ENCODE data around the gene REPIN1. TPM values are rescaled to one million over a fixed set of nuclear protein-coding genes. Genes with fewer than 3 reads are reported as not detected.

Gene REPIN1
- total RNA-seq, 1 donor = 49.2 TPM

GRCh38 chr7:150406312-150406566, 37.6 kb downstream of the REPIN1 start:
- Histone ChIP-seq H3K9me3 (ENCODE audit: low read depth, low read length) (no peaks in the 10 kb centered on the region), H3K4me3 (ENCODE audit: low read length) (peak overlapping the region; percentile 64), H3K4me1 (ENCODE audit: insufficient read depth, low read length) (peaks cover 28% of the 10 kb centered on the region), H3K27me3 (ENCODE audit: insufficient read depth, low read length) (no peaks in the 10 kb centered on the region)

GRCh38 chr7:150406567-150407421, 38.2 kb downstream of the REPIN1 start:
- no peaks in the 10 kb centered on the region for H3K27me3 ChIP-seq (ENCODE audit: insufficient read depth, low read length)
- no peak overlapping the region for H3K4me3 ChIP-seq (ENCODE audit: low read length)
- no peaks in the 10 kb centered on the region for H3K9me3 ChIP-seq (ENCODE audit: low read depth, low read length)
- H3K4me1 ChIP-seq (ENCODE audit: insufficient read depth, low read length) = peaks cover 28% of the 10 kb centered on the region

- no peak overlapping the region for H3K4me3 ChIP-seq (ENCODE audit: low read length)
These were observed 39.2 kb downstream of the REPIN1 start for GRCh38 chr7:150407588-150408392.

GRCh38 chr7:150408393-150409299, 40.0 kb downstream of the REPIN1 start:
- no peaks in the 10 kb centered on the region for H3K9me3 ChIP-seq (ENCODE audit: low read depth, low read length)
- H3K4me1 ChIP-seq (ENCODE audit: insufficient read depth, low read length) = peaks cover 25% of the 10 kb centered on the region
- H3K4me3 ChIP-seq (ENCODE audit: low read length) = no peak overlapping the region
- no peaks in the 10 kb centered on the region for H3K27me3 ChIP-seq (ENCODE audit: insufficient read depth, low read length)

More at GRCh38 chr7:150407588-150408392, 39.2 kb downstream of the REPIN1 start:
- Histone ChIP-seq H3K9me3 (ENCODE audit: low read depth, low read length) (no peaks in the 10 kb centered on the region), H3K4me1 (ENCODE audit: insufficient read depth, low read length) (peaks cover 28% of the 10 kb centered on the region), H3K27me3 (ENCODE audit: insufficient read depth, low read length) (no peaks in the 10 kb centered on the region)

- Histone ChIP-seq H3K4me3 (ENCODE audit: low read length) (no peak overlapping the region), H3K27me3 (ENCODE audit: insufficient read depth, low read length) (no peaks in the 10 kb centered on the region), H3K9me3 (ENCODE audit: low read depth, low read length) (no peaks in the 10 kb centered on the region), H3K4me1 (ENCODE audit: insufficient read depth, low read length) (peaks cover 17% of the 10 kb centered on the region)
These were observed 40.8 kb downstream of the REPIN1 start for GRCh38 chr7:150409300-150410030.

- H3K4me1 ChIP-seq (ENCODE audit: insufficient read depth, low read length) = peaks cover 14% of the 10 kb centered on the region
- H3K9me3 ChIP-seq (ENCODE audit: low read depth, low read length) = no peaks in the 10 kb centered on the region
- H3K4me3 ChIP-seq (ENCODE audit: low read length) = no peak overlapping the region
- no peaks in the 10 kb centered on the region for H3K27me3 ChIP-seq (ENCODE audit: insufficient read depth, low read length)
These were observed 41.5 kb downstream of the REPIN1 start for GRCh38 chr7:150410131-150410530.

- Histone ChIP-seq H3K27me3 (ENCODE audit: insufficient read depth, low read length) (no peaks in the 10 kb centered on the region), H3K9me3 (ENCODE audit: low read depth, low read length) (no peaks in the 10 kb centered on the region), H3K4me3 (ENCODE audit: low read length) (no peak overlapping the region), H3K4me1 (ENCODE audit: insufficient read depth, low read length) (peaks cover 12% of the 10 kb centered on the region)
These were observed 42.2 kb downstream of the REPIN1 start for GRCh38 chr7:150410680-150411346.

- Histone ChIP-seq H3K4me1 (ENCODE audit: insufficient read depth, low read length) (peaks cover 4% of the 10 kb centered on the region), H3K9me3 (ENCODE audit: low read depth, low read length) (no peaks in the 10 kb centered on the region), H3K27me3 (ENCODE audit: insufficient read depth, low read length) (no peaks in the 10 kb centered on the region), H3K4me3 (ENCODE audit: low read length) (no peak overlapping the region)
These were observed 43.0 kb downstream of the REPIN1 start for GRCh38 chr7:150411606-150412005.

- H3K9me3 ChIP-seq (ENCODE audit: low read depth, low read length) = no peaks in the 10 kb centered on the region
- no peak overlapping the region for H3K4me3 ChIP-seq (ENCODE audit: low read length)
- H3K4me1 ChIP-seq (ENCODE audit: insufficient read depth, low read length) = peaks cover 3% of the 10 kb centered on the region
- H3K27me3 ChIP-seq (ENCODE audit: insufficient read depth, low read length) = no peaks in the 10 kb centered on the region
These were observed 43.4 kb downstream of the REPIN1 start for GRCh38 chr7:150412016-150412415.

GRCh38 chr7:150412518-150413488, 44.2 kb downstream of the REPIN1 start:
- H3K4me1 ChIP-seq (ENCODE audit: insufficient read depth, low read length) = peaks cover under 1% of the 10 kb centered on the region
- H3K27me3 ChIP-seq (ENCODE audit: insufficient read depth, low read length) = no peaks in the 10 kb centered on the region
- no peaks in the 10 kb centered on the region for H3K9me3 ChIP-seq (ENCODE audit: low read depth, low read length)
- no peak overlapping the region for H3K4me3 ChIP-seq (ENCODE audit: low read length)

- H3K9me3 ChIP-seq (ENCODE audit: low read depth, low read length) = no peaks in the 10 kb centered on the region
- no peak overlapping the region for H3K4me3 ChIP-seq (ENCODE audit: low read length)
- no peaks in the 10 kb centered on the region for H3K4me1 ChIP-seq (ENCODE audit: insufficient read depth, low read length)
- H3K27me3 ChIP-seq (ENCODE audit: insufficient read depth, low read length) = no peaks in the 10 kb centered on the region
These were observed 45.0 kb downstream of the REPIN1 start for GRCh38 chr7:150413640-150414081.

GRCh38 chr7:150415161-150416153, 46.8 kb downstream of the REPIN1 start:
- Histone ChIP-seq H3K4me3 (ENCODE audit: low read length) (no peak overlapping the region), H3K4me1 (ENCODE audit: insufficient read depth, low read length) (no peaks in the 10 kb centered on the region), H3K9me3 (ENCODE audit: low read depth, low read length) (no peaks in the 10 kb centered on the region), H3K27me3 (ENCODE audit: insufficient read depth, low read length) (no peaks in the 10 kb centered on the region)
